Esophagus squamous epithelium (tissue), 4 donors: ENCODE data around the gene CYP4Z1.

ENCODE experiments used
- POLR2A ChIP-seq, 4 donors: fragments of 450-650 bp; IDR thresholded peaks; one replicate each; pipeline ENCODE4 v1.6.1; 2017; ENCODE audit warnings: antibody characterized with exemption in 4 of 4, mild to moderate bottlenecking in 4 of 4, moderate library complexity in 3 of 4
- TF ChIP-seq, protein P1 (sequence below), 6 experiments: fragments of 450-650 bp in 4 of 6; fragments of 200-600 bp in 2 of 6; sonication (generic) in 2 of 6; IDR thresholded peaks; one replicate each; pipeline ENCODE4 v1.5.1; 2016 to 2019; ENCODE audit warnings: antibody characterized with exemption in 6 of 6, mild to moderate bottlenecking in 4 of 6, moderate library complexity in 4 of 6

DNA sequence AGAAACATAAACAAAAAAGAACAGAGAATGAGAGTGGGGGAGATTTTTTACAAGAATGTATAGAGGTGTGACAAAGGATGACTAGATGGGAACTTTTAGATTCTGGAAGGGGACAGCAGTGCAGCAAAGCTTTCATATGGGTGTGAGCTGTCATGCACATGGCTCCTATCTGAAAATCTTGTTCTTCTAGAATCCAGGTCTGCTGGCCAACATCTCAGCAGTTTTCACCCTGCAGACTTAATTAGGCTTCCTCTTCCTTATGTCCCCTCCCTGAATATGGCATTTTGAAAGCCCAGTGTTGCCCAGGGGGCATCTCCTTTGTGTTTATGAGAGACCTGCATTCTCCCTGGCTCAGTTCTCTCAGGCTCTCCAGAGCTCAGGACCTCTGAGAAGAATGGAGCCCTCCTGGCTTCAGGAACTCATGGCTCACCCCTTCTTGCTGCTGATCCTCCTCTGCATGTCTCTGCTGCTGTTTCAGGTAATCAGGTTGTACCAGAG, at the start of gene CYP4Z1:
- TF ChIP-seq, protein P1, sequence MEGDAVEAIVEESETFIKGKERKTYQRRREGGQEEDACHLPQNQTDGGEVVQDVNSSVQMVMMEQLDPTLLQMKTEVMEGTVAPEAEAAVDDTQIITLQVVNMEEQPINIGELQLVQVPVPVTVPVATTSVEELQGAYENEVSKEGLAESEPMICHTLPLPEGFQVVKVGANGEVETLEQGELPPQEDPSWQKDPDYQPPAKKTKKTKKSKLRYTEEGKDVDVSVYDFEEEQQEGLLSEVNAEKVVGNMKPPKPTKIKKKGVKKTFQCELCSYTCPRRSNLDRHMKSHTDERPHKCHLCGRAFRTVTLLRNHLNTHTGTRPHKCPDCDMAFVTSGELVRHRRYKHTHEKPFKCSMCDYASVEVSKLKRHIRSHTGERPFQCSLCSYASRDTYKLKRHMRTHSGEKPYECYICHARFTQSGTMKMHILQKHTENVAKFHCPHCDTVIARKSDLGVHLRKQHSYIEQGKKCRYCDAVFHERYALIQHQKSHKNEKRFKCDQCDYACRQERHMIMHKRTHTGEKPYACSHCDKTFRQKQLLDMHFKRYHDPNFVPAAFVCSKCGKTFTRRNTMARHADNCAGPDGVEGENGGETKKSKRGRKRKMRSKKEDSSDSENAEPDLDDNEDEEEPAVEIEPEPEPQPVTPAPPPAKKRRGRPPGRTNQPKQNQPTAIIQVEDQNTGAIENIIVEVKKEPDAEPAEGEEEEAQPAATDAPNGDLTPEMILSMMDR (IDR thresholded peaks at IDR 0.05): no peak
- TF ChIP-seq POLR2A (IDR thresholded peaks at IDR 0.05): no peak
